ENCODE measurements around the gene TMEM263. TPM values are rescaled to one million over a fixed set of nuclear protein-coding genes. Genes with fewer than 3 reads are reported as not detected.

The TMEM263 gene
- total and polyA plus RNA-seq, 2 of the 8 experiments (the other 6 are each of a cell fraction or from before 2014, with no cell fraction given) = 2.9 to 12.3 TPM

GRCh38 chr12:107012736-107013425, 57.2 kb downstream of the TMEM263 start (continued):
- TF ChIP-seq RBBP5 (IDR thresholded peaks at IDR 0.05; ENCODE audit: borderline replicate concordance, low read depth, low read length) = no peak
- TF ChIP-seq RAD21 (IDR thresholded peaks at IDR 0.05 in 1 of 2, conservative IDR thresholded peaks at IDR 0.05 in 1 of 2; ENCODE audit: low read depth in 2 of 2, low read length in 2 of 2) = no peak
- no peak for TF ChIP-seq ATF2 (IDR thresholded peaks at IDR 0.05; ENCODE audit: low read length)
- no peak for TF ChIP-seq EZH2 (IDR thresholded peaks at IDR 0.05; ENCODE audit: low read depth, low read length, severe bottlenecking)

All from H1 (cell line).